Ureter (tissue), 1 donor: Measurements from ENCODE around the gene CBLC. TPM values are rescaled to one million over a fixed set of nuclear protein-coding genes. Genes with fewer than 3 reads are reported as not detected.

Experiments
- DNase-seq: peaks from one replicate; pipeline ENCODE4 v3.0.0-alpha.2; 2020; ENCODE audit warnings: low spot score
- total RNA-seq: library from RNA; stranded (reverse); gene quantifications from one replicate; pipeline ENCODE4 v1.2.4, GENCODE V29; 2023
- donor health status: DM: yes; HTN: yes; CAD: no.

The CBLC gene, protein sequence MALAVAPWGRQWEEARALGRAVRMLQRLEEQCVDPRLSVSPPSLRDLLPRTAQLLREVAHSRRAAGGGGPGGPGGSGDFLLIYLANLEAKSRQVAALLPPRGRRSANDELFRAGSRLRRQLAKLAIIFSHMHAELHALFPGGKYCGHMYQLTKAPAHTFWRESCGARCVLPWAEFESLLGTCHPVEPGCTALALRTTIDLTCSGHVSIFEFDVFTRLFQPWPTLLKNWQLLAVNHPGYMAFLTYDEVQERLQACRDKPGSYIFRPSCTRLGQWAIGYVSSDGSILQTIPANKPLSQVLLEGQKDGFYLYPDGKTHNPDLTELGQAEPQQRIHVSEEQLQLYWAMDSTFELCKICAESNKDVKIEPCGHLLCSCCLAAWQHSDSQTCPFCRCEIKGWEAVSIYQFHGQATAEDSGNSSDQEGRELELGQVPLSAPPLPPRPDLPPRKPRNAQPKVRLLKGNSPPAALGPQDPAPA
- 49.5 TPM for total RNA-seq

DNA sequence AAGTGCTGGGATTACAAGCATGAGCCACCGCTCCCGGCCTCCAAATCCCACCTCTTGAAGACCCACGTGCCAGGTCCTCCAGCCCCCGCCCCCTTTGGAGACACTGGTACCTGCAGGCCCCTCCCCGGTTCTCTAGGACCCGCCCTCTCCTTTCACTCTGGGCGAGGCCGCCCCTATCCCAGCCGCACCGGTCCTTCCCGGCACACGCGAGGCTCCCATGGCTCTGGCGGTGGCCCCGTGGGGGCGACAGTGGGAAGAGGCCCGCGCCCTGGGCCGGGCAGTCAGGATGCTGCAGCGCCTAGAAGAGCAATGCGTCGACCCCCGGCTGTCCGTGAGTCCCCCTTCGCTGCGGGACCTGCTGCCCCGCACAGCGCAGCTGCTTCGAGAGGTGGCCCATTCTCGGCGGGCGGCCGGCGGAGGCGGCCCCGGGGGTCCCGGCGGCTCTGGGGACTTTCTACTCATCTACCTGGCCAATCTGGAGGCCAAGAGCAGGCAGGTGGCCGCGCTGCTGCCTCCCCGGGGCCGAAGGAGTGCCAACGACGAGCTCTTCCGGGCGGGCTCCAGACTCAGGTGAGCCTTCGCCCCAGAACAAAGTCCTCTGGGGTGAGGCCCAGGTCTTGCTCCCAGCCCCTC lies at the start of gene CBLC:
TSS of gene CBLC (plus strand) at position 176 of the 633 bp plus-strand sequence. CDS start at position 218, 42 bp downstream.
- peak; percentile 92 for DNase-seq

DNA sequence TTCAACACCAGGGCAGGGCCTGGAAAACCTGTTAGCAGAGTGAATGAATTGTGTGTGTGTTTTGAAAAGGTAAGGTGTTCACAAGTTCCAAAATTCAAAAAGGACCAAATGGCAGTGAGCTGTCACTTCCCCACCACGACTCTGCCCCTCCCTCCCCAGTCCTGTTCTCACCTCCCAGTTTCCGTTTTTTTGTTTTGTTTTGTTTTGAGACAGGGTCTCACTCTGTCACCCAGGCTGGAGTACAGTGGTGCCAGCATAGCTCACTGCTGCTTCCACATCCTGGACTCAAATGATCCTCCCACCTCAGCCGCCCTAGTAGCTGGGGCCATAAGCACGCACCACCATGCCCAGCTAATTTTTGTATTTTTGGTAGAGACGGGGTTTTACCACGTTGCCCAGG lies 49.5 kb upstream of the CBLC start:
- DNase-seq: no peak

DNA sequence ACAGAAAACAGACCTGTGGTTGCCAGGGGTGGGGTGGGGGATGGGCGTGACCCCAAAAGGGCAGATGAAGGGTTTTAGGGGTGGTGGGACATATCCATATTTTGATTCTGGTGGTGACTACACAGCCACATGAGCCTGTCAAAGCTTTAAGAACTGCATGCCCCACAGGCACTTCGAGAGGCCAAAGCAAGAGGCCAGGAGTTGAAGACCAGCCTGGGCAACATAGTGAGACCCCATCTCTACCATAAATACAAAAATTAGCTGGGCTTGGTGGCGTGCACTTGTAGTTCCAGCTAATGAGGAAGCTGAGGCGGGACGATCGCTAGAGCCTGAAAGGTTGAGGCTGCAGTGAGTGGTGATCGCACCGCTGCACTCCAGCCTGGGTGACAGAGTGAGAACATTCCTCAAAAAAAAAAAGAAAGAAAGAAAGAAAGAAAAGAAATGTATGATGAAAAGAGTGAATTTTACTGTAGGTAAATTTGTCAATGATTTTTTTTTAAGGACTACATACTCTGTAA lies 48.1 kb upstream of the CBLC start:
- no peak for DNase-seq

DNA sequence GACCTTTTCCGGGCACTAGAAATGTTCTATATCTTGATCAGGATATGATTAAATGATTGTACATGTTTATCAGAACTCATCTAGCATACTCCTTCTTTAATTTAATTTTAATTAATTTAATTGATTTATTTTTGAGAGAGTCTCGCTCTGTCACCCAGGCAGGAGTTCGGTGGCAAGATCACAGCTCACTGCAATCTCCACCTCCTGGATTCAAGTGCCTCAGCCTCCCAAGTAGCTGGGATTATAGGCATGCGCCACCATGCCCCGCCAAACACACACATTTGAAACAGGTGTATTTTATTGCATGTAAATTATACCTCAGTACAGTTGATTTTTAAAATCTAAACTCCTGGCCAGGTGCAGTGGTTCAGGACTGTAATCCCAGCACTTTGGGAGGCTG lies 46.6 kb upstream of the CBLC start:
- no peak for DNase-seq

DNA sequence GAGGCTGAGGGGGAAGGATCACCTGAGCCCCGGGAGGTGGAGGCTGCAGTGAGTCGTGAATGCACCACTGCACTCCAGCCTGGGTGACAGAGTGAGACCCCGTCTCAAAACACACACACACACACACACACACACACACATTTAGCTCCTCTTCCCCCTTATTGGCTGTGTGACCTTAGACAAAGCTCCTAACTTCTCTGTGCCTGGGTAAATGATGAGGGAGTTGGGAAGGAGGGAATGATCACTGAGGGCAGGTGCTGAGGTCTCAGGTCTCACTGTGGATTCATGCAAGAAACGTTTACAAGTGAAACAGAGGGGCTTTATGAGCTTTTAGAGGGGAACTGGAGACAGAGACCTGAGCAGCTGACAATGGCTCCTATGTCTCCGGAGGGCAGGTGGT lies 46.1 kb upstream of the CBLC start:
- no peak for DNase-seq

DNA sequence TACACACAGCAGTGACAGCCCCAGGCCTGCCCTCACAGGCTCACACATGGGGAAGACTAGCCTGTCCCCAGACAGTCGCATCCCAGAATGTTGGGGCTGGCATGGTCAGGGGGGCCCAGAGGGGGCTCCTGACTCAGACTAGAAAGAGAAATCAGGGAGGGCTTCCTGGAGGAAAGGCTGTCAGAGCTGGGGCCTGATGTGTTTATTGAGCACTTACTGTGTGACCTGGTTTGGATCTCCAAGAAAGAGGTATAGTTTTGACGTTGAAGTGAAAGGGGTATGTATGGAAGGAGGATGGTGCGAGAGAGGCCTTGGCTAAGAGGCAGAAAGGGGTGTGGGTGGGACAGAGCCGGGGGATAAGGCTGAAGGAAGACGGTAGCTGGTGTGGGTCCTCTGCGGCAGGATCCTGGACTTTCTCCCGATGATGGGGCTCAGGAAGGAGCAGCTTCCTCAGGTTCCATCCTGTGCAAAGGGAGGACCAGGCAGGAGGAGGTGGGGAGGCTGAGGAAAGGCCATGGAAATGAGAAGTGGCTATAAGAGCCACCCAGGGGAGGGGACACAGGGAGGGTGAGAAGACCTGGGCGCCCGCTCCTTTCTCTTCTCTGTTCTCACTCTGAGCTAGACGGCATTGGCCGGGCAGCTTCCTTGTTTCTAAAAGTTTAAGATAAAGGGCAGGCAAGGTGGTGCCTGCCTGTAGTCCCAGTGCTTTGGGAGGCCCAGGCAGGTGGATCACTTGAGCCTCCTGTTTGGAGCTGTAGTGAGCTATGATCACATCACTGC lies 45.3 kb upstream of the CBLC start:
- DNase-seq: no peak

DNA sequence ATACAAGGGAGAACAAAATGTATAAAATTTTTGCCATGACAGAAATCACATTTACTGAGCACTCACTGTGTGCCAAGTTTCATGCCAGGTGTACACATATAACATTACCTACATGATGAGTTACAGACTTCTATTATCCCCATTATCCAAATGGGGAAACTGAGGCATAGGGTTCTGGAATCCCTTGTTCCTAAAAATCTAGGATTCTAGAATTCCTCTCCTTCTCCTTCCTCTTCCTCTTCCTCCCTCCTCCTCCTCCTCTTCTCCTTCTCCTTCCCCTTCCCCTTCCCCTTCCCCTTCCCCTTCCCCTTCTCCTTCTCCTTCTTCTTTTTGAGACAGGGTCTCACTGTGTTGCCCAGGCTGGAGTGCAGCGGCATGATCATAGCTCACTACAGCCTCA lies 43.3 kb upstream of the CBLC start:
- no peak for DNase-seq

DNA sequence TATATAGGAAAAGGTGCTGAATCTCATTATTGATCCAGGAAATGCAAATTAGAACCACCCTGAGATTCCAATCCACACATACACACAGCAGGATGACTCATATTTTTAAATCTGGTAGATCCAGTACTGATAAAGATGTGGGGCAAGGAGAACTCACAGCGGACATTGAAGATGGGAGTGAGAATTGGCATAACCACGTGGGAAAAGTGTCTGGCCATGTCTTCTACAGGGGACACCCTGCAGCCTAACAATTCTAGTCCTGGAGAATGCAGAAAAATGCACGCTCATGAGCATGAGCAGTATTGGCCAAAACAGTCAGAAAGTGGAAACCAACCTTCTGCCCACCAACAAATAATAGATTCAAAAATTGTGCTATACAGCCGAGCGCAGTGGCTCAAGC lies 42.7 kb upstream of the CBLC start:
- no peak for DNase-seq

DNA sequence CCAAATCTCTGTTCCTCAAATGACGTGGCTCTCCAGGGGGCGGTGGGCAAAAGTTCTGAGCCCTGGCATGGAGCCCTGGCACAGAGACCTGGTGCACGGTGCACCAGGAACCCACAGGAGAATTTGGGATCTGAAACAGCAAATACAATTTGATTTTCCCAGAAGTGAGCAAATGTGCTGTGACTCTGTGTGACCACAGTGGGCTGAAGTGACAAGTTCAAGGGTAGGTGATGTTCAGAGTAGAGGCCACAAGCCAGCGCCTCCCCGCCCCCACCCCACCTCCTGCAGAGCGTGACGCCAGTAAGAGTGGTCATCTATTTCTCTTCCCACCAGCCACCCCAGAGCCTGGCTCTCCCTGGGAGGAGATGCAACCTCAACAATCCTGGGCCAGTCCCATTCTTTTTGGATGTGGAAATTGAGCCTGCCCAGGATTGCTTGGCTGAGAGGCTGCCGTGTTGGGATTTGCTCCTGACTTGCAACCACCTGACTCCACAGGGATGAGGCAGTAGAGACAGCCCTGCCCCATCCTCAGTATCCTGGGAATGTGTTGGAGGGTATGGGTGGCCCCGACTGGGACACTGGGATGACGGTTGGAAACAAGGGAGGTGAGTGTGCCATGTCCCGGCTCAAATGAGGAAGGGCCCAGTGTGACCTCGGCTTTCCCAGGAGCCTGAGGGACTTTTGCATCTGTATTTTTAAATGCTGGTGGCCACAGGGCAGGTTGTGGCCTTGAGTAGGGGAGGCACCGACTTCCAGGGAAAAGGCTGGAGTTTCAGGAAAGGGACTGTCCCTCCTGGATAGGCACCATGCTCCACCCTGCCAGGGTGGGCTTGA lies 40.2 kb upstream of the CBLC start:
- no peak for DNase-seq

DNA sequence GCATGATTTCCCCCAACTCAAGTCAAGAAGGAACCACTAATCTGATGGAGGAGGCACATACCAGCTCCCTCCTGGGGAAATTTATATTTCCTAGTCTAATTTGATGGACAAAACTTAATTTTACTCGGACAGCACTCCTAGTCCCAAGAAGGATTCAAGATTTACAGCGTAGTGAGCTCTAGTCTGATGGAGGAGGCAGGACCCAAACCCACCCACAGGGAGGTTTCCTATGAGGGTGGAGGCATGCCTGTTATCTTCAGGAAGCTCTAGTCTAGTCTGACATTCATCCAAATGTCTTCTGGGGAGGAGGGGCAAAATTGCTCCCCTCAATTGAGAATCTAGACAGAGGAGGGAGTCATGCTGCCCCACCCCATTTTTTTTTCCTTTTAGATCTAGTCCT lies 39.6 kb upstream of the CBLC start:
- no peak for DNase-seq

DNA sequence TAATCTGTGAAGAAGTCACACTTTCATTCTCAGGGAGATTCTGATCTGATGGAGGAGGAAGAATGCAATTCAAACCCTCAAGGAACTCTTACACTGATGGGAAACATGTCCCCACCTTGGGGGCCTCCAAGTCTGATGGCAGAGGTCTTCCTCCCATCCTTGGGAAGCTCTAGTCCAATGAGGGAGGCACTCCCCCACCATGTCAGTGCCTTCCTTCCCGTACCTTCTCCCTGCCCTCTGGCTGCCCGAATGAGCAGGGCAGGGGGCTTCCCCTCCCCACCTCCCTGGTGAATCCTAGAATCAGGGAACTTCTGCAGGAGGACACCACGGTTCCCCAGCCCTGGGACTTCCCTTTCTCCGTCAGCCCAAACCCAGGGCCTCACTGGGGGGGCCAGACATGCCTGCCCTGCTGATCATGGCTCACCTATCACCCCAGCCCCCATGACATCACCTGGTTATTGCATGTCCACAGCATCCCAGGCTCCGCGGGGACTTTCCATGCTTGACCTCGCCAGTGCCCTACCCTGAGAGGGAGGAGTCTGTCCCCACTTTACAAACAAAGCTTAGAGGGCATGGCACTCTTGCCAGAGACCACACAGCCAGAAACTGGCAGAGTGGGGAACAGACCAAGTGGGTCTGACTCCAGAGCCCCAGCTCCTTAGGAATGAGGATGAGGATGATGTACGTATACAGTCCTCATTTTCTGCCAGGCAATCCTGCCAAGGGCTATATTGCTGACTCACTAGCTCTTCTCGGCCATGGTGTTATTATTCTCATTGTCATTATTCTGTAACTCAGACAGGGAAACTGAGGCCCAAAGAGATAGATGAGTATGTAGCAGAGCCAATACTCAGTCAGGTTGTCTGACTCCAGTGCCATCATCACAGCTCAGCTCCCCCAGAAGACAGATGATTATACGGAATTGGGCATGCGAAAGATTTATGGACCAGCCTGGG lies 38.8 kb upstream of the CBLC start:
- DNase-seq: no peak

DNA sequence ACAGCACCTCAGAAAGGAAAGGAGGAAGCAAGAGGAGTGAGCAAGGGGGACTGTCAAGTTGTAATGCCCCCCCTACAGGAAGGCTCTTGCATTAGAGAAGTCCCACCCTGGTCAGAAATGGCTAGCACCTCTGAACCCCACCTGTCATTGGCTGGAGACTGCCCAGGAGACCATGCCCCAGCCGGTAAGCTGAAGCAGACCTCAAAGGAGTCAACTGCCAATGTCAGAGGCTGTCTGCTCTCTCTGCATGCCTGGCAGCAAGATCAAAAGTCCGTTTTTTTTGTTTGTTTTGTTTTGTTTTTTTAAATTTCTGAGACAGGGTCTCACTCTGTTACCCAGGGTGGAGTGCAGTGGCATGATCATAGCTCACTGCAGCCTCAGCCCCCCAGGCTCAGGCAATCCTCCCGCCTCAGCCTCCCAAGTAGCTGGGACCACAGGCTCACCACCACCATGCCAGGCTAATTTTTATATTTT lies 37.3 kb upstream of the CBLC start:
- no peak for DNase-seq

DNA sequence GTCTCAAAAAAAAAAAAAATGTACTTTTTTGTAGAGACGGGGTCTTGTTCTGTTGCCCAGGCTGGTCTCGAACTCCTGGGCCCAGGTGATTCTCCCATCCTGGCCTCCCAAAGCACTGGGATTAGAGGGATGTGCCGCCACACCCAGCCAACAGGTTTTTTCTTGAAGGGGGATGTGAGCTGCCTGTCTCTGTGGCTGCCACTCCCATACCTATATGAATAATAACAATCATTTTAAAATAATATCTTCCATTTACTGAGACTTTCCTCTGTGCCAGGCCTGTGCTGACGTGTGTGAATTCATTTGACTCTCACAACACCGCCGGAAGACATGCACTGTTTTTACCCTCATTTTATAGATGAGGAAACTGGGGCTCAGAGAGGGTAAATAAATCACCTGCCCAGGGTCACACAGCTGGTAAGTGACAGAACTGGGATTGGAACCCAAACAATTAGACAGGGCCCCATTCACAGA lies 36.4 kb upstream of the CBLC start:
- no peak for DNase-seq

DNA sequence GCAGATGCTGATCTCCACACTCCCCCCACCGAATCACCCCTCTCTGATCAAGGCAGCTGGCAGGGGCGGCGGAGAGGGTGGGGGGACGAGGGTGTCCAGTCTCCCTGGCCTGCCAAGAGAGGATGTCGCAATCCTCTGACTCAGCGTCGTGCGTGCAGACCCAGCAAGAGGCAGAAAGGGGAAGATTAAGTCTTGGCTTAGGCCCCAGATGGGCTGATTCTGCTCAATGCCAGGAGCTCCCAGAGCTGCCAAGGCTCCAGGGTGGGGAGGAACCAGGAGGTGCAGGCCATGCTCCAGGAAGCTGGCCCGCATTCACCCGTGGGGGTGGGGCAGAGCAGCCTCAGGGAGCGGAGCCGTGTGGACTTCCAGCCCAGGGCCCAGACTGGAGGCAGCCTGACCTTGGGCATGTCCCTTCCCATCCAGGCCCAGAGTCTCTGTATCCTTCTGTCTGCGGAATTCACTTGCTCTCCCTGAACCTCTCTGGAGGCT lies 35.8 kb upstream of the CBLC start:
- peak; percentile 99 for DNase-seq

DNA sequence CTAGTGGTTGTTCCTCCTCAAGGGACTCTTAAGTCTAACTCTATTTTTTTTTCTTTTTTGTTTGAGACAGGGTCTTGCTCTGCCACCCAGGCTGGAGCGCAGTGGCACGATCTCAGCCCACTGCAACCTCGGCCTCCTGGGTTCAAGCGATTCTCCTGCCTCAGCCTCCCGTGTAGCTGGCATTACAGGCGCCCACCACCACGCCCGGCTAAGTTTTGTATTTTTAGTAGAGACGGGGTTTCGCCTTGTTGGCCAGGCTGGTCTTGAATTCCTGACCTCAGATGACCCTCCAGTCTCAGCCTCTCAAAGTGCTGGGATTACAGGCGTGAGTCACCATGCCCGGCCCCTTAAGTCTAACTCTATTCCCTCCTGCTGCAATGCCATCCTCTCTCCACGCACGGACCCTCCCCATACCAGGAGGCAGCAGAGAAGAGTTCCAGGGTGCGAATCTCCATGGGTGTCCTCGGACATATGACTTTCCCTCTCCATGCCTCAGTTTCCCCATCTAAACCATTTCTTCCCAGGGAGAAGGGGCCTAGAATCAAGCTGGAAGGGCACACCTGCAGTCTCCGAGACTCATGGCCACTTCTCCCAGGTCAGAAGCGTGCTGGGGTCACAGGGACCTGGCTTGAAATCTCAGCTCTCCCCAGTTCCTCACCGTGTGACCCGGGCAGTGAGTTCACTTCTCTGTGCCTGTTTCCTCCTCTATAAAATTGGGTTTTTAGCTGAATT lies 35.2 kb upstream of the CBLC start:
- no peak for DNase-seq

DNA sequence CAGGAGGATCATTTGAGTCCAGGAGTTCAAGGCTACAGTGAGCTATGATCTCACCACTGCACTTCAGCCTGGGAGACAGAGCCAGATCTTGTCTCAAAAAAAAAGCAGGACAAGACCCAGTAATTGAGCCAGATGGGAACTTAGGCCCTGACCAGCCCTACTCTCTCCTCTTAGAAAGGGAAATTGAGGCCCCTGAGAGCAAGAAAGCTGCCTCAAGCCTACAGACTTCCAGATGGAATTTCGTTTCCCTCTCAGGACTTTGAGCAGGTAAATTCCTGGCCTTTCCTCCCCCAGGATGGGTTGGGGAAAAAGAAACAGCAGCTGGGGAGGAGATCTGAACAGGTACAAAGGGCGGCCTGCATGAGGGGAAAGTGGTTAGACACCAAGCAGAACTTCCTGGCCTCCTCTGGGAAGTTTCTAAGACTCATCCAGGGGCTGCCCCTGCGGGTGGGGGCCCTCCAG lies 32.8 kb upstream of the CBLC start:
- no peak for DNase-seq

DNA sequence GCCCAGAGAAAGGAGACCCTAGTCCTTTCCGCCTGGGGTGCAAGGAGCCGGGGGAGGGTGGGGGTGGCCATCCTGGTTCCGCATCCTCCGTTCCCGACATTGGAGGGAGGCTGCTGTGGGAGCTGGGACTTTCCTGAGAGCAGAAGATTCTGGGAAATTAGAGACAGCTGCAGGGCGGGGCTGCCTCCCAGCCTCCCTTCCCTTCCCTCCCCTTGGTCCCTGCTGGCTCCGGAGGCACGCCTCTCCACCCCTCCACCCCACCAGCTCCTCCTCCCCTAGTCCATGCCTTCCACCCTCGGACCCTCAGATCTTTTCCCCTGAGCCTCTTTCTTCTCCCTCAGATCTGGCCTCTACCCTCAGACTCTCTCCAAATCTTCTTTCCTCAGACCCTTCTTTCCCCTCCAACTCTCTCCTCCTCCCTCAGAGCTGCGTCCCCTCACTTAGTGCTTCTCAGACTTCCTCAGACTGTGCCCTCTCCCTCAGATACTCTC lies 32.3 kb upstream of the CBLC start:
- DNase-seq: peak; percentile 77

DNA sequence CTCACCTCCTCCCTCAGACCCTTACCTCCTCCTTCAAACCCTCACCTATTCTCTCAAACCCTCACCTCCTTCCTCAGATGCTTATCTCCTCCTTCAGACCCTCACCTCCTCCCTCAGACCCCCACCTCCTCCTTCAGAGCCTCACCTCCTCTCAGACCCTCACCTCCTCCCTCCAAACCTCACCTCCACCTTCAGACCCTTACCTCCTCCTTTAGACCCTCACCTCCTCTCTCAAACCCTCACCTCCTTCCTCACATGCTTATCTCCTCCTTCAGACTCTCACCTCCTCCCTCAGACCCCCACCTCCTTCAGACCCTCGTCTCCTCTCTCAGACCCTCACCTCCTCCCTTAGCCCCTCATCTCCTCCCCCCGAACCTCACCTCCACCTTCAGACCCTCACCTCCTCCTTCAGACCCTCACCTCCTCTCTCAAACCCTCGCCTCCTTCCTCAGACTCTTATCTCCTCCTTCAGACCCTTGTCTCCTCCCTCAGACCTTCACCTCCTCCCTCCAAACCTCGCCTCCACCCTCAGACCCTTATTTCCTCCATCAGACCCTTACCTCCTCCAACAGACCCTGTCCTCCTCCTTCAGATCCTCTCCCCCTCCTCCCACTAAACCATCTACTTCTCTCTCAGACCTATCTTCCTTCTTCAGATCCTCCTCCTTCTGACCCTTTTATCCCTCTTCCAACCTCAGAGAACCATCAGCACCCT lies 31.6 kb upstream of the CBLC start:
- DNase-seq: no peak
